ENCODE data around the gene MLXIP. TPM values are rescaled to one million over a fixed set of nuclear protein-coding genes. Genes with fewer than 3 reads are reported as not detected.

MLXIP gene
- total RNA-seq, 2 donors from 2014 or later: 13.1 to 57.7 TPM

- intact Hi-C loops (cut with DNase I): no loop called here
Measured at GRCh38 chr12:122138181-122138580, 59.6 kb downstream of the MLXIP start.

GRCh38 chr12:122138616-122139015, 60.1 kb downstream of the MLXIP start:
- intact Hi-C loops (cut with DNase I): no loop called here
- H3K4me3 ChIP-seq: no peak overlapping the region

More at GRCh38 chr12:122138181-122138580, 59.6 kb downstream of the MLXIP start:
- Histone ChIP-seq H3K36me3 (peaks cover 3 to 15% of the 10 kb centered on the region in 2 donors), H3K27me3 (replicated peaks; ENCODE audit: insufficient read depth) (no peaks in the 10 kb centered on the region), H3K4me1 (replicated peaks) (no peaks in the 10 kb centered on the region), H3K9me3 (no peaks in the 10 kb centered on the region), H3K27ac (no peak overlapping the region), H3K4me3 (no peak overlapping the region)
- TF ChIP-seq CTCF (IDR thresholded peaks at IDR 0.05) (no peak), POLR2A (IDR thresholded peaks at IDR 0.05) (no peak), POLR2AphosphoS5 (IDR thresholded peaks at IDR 0.05) (no peak)
- 72% methylated on average over 11 of the region's 11 CpGs for WGBS
- DNase-seq (ENCODE audit: low spot score): no peak

GRCh38 chr12:122139266-122139665, 60.7 kb downstream of the MLXIP start:
- H3K4me1 ChIP-seq (replicated peaks): no peaks in the 10 kb centered on the region
- H3K27me3 ChIP-seq (replicated peaks; ENCODE audit: insufficient read depth): no peaks in the 10 kb centered on the region
- H3K4me3 ChIP-seq: no peak overlapping the region
- intact Hi-C loops (cut with DNase I): no loop called here
- WGBS: 91% methylated on average over 15 of the region's 15 CpGs
- peaks cover 3 to 15% of the 10 kb centered on the region in 2 donors for H3K36me3 ChIP-seq
- no peak overlapping the region for H3K27ac ChIP-seq
- DNase-seq (ENCODE audit: low spot score): no peak
- H3K9me3 ChIP-seq: no peaks in the 10 kb centered on the region
- TF ChIP-seq POLR2AphosphoS5 (IDR thresholded peaks at IDR 0.05) (no peak), CTCF (IDR thresholded peaks at IDR 0.05) (no peak), POLR2A (IDR thresholded peaks at IDR 0.05) (no peak)

More at GRCh38 chr12:122138616-122139015, 60.1 kb downstream of the MLXIP start:
- WGBS: 89% methylated on average over 11 of the region's 11 CpGs
- H3K27ac ChIP-seq: no peak overlapping the region
- peaks cover 3 to 15% of the 10 kb centered on the region in 2 donors for H3K36me3 ChIP-seq
- H3K27me3 ChIP-seq (replicated peaks; ENCODE audit: insufficient read depth): no peaks in the 10 kb centered on the region
- no peaks in the 10 kb centered on the region for H3K9me3 ChIP-seq
- no peak for DNase-seq (ENCODE audit: low spot score)
- H3K4me1 ChIP-seq (replicated peaks): no peaks in the 10 kb centered on the region
- no peak for TF ChIP-seq POLR2AphosphoS5 (IDR thresholded peaks at IDR 0.05)
- TF ChIP-seq POLR2A (IDR thresholded peaks at IDR 0.05): no peak
- TF ChIP-seq CTCF (IDR thresholded peaks at IDR 0.05): no peak

GRCh38 chr12:122139941-122140340, 61.4 kb downstream of the MLXIP start:
- WGBS: 85% methylated on average over 8 of the region's 8 CpGs
- peaks cover 3 to 15% of the 10 kb centered on the region in 2 donors for H3K36me3 ChIP-seq
- intact Hi-C loops (cut with DNase I): no loop called here

More at GRCh38 chr12:122139941-122140340, 61.4 kb downstream of the MLXIP start:
- Histone ChIP-seq H3K27ac (no peak overlapping the region), H3K27me3 (replicated peaks; ENCODE audit: insufficient read depth) (no peaks in the 10 kb centered on the region), H3K4me3 (no peak overlapping the region), H3K4me1 (replicated peaks) (no peaks in the 10 kb centered on the region), H3K9me3 (no peaks in the 10 kb centered on the region)
- TF ChIP-seq CTCF (IDR thresholded peaks at IDR 0.05): no peak
- TF ChIP-seq POLR2A (IDR thresholded peaks at IDR 0.05): no peak
- no peak for TF ChIP-seq POLR2AphosphoS5 (IDR thresholded peaks at IDR 0.05)
- DNase-seq (ENCODE audit: low spot score): no peak

All from prostate gland (tissue), 2 donors.